WTC11 (cell line): ENCODE data around the gene TP53AIP1.

ENCODE experiments used
- ELF4 ChIP-seq: sonication (generic); formaldehyde crosslinking; IDR thresholded peaks from 2 replicates; pipeline ENCODE4 v1.8.1; 2022; ENCODE audit warnings: low read depth, mild to moderate bottlenecking, moderate library complexity, missing genetic modification reagents
- HMGA2 ChIP-seq: fragments of 250-450 bp; sonication (Bioruptor Pico); IDR thresholded peaks from 2 replicates; pipeline ENCODE4 v1.4.0; 2021; ENCODE audit warnings: mild to moderate bottlenecking, moderate library complexity
- RELA ChIP-seq: sonication (generic); formaldehyde crosslinking; IDR thresholded peaks from 2 replicates; pipeline ENCODE4 v1.8.1; 2022; ENCODE audit warnings: missing genetic modification reagents, mild to moderate bottlenecking, borderline replicate concordance
- ZNF138 ChIP-seq: sonication (generic); formaldehyde crosslinking; conservative IDR thresholded peaks from 2 replicates; pipeline ENCODE4 v1.8.1; 2022; ENCODE audit warnings: mild to moderate bottlenecking, moderate library complexity, missing genetic modification reagents
- TF ChIP-seq, protein P1 (sequence below): fragments of 200-600 bp; IDR thresholded peaks from 2 replicates; pipeline ENCODE4 v1.8.0; 2022; ENCODE audit warnings: antibody characterized with exemption
- TF ChIP-seq, protein P2 (sequence below): sonication (generic); formaldehyde crosslinking; IDR thresholded peaks from 2 replicates; pipeline ENCODE4 v1.8.1; 2023; ENCODE audit warnings: mild to moderate bottlenecking, missing genetic modification reagents
- TF ChIP-seq, protein P3 (sequence below): sonication (generic); formaldehyde crosslinking; IDR thresholded peaks from 2 replicates; pipeline ENCODE4 v1.8.1; 2022; ENCODE audit warnings: mild to moderate bottlenecking, missing genetic modification reagents, moderate library complexity, borderline replicate concordance

GRCh38 chr11:128931668-128932067 is 11.0 kb downstream of the TP53AIP1 start:
- TF ChIP-seq, protein P1, sequence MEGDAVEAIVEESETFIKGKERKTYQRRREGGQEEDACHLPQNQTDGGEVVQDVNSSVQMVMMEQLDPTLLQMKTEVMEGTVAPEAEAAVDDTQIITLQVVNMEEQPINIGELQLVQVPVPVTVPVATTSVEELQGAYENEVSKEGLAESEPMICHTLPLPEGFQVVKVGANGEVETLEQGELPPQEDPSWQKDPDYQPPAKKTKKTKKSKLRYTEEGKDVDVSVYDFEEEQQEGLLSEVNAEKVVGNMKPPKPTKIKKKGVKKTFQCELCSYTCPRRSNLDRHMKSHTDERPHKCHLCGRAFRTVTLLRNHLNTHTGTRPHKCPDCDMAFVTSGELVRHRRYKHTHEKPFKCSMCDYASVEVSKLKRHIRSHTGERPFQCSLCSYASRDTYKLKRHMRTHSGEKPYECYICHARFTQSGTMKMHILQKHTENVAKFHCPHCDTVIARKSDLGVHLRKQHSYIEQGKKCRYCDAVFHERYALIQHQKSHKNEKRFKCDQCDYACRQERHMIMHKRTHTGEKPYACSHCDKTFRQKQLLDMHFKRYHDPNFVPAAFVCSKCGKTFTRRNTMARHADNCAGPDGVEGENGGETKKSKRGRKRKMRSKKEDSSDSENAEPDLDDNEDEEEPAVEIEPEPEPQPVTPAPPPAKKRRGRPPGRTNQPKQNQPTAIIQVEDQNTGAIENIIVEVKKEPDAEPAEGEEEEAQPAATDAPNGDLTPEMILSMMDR = no peak
- TF ChIP-seq, protein P2, sequence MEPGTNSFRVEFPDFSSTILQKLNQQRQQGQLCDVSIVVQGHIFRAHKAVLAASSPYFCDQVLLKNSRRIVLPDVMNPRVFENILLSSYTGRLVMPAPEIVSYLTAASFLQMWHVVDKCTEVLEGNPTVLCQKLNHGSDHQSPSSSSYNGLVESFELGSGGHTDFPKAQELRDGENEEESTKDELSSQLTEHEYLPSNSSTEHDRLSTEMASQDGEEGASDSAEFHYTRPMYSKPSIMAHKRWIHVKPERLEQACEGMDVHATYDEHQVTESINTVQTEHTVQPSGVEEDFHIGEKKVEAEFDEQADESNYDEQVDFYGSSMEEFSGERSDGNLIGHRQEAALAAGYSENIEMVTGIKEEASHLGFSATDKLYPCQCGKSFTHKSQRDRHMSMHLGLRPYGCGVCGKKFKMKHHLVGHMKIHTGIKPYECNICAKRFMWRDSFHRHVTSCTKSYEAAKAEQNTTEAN (CRISPR knock-in tag) = no peak
- TF ChIP-seq ZNF138 (CRISPR knock-in tag) (no peak), HMGA2 (no peak), RELA (CRISPR knock-in tag) (no peak), ELF4 (no peak)
- TF ChIP-seq, protein P3, sequence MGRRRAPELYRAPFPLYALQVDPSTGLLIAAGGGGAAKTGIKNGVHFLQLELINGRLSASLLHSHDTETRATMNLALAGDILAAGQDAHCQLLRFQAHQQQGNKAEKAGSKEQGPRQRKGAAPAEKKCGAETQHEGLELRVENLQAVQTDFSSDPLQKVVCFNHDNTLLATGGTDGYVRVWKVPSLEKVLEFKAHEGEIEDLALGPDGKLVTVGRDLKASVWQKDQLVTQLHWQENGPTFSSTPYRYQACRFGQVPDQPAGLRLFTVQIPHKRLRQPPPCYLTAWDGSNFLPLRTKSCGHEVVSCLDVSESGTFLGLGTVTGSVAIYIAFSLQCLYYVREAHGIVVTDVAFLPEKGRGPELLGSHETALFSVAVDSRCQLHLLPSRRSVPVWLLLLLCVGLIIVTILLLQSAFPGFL (CRISPR knock-in tag) = no peak
